Pancreas (tissue), 10 donors: Measurements from ENCODE around the gene LMO1. TPM values are rescaled to one million over a fixed set of nuclear protein-coding genes. Genes with fewer than 3 reads are reported as not detected.

Source experiments
- ATAC-seq, 4 donors: fragments of 200-7000 bp; cut with Tn5 transposase; one replicate each; pipeline versions ENCODE4 v1.8.0 to v1.9.1; 2020; ENCODE audit warnings: mild to moderate bottlenecking in 4 of 4, moderate library complexity in 4 of 4
- DNase-seq, 6 donors: peaks; one replicate each; pipeline ENCODE4 v3.0.0-alpha.2; 2020
- FAIRE-seq: peaks from 2 replicates; lab custom pipeline; 2012; peaks lifted over from hg19 to GRCh38; lab: Jason Lieb, UNC
- H3K27ac ChIP-seq, 4 donors: fragments of 200-600 bp; sonication (generic); 1 replicate in 3 of 4; 2 replicates in 1 of 4; pipeline versions ENCODE4 v1.5.0 to v1.8.0; 2020
- H3K27me3 ChIP-seq, 4 donors: fragments of 200-600 bp; one replicate each; pipeline ENCODE4 v1.8.0; 2021
- H3K36me3 ChIP-seq, 3 donors: fragments of 200-600 bp; sonication (generic) in 1 of 3; one replicate each; pipeline versions ENCODE4 v1.5.0 to v1.8.0; 2020 to 2021
- H3K4me1 ChIP-seq, 3 donors: fragments of 200-600 bp; one replicate each; pipeline ENCODE4 v1.8.0; 2021
- H3K4me3 ChIP-seq, 4 donors: fragments of 200-600 bp; sonication (generic) in 2 of 4; one replicate each; pipeline versions ENCODE4 v1.5.0 to v1.8.0; 2020 to 2021
- H3K9me3 ChIP-seq, 4 donors: fragments of 200-600 bp; one replicate each; pipeline ENCODE4 v1.8.0; 2021
- whole genome bisulfite sequencing, 2 donors: extraction: QIAGEN DNeasy Blood & Tissue Kit; methylation state at CpG; one replicate each; pipeline ENCODE4 v1.1.7; 2013; 5-methylcytosine and 5-hydroxymethylcytosine counted together
- intact Hi-C, 3 donors: fragments of 100-400 bp; cut with DNase I; formaldehyde crosslinking; loops; one replicate each; pipeline versions ENCODE4 v1.11.1 to v1.14.2; 2022
- polyA plus RNA-seq, 2 donors: library from polyadenylated mRNA; stranded (reverse); fragments of 200-250 nt; gene quantifications; one replicate each; pipeline ENCODE4 v1.2.3, GENCODE V29; 2013
- total RNA-seq, 6 donors: library from RNA; stranded (reverse); fragmentation: NEBNext Ultra II Directional in 4 of 6; extraction: Animal tissue kit (Norgen Biotek cat#: 25700) in 4 of 6; gene quantifications; one replicate each; pipeline versions ENCODE4 v1.2.1 to v1.2.4, GENCODE V29; 2021 to 2023
- TF ChIP-seq, protein P1 (sequence below), 4 donors: fragments of 200-600 bp; sonication (generic) in 3 of 4; IDR thresholded peaks; one replicate each; pipeline versions ENCODE4 v1.5.0 to v1.8.0; 2021; ENCODE audit warnings: antibody characterized with exemption in 4 of 4
- donor health status: healthy with polysubstance abuse.
- donor health status: DM: no; HTN: no; CAD: no; lungs with moderate emphysema.
- donor health status: DM: no; HTN: no; CAD: no.
- donor health status: control.
- donor health status: control.
- donor health status: Bipolar disorder and iron deficiency.
- donor health status: DM: yes; HTN: yes; CAD: no.
- donor health status: DM: no; HTN: no; CAD: no.
- donor health status: DM: no; HTN: no; CAD: no.
- donor health status: DM: yes; HTN: yes; CAD: no.

Gene LMO1
- total and polyA plus RNA-seq, 8 donors, result 0.14 to 6.8 (median 0.61) TPM

DNA sequence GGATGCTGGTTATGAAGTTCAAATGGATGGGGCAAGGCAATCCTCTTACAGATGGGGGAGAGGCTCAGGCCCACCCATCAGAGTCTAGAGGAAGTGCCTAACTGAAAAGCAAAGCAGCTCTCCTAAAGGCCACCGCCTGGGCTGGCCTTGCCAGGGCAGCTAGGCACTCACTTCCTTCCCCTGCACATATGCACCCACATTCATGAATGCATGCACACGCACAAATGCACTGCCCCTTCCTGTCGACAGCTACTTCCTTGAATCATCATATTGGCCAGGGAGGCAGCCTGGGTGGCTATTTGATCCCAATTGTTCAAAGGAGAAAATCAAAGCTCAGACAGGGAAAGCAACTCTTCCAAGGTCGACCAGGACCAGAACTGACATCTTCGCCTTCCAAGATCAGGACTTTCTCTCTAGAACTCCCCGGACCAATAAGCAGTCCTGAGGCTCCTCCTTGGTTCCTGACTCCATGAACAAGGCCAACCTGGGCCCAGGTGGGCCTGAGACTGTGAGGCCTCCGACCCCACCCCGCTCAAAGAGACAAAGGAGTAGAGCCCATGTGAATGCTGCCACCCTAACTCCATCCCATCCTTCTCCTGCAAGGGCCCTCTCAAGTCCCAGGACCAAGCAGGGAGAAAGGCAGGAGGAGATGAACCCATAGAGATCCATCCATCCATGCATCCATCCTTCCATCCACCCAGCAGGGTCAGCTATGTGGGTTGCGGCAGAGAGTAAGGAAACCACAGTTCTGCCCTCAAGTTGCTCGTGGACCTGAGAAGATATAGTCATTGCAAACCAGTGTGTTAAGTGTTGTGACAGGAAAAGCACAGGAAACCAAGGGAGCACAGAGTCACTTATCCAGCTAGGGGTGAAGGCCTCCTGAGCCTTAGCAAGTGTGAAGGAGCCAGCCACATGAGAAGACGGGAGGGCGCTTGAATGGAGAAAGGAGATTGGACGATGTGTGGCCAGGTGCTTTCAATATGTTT, 35.4 kb upstream of the LMO1 start:
- Histone ChIP-seq H3K27me3 (no peaks in the 10 kb centered on the region), H3K4me3 (no peak overlapping the region), H3K36me3 (no peaks in the 10 kb centered on the region), H3K9me3 (no peaks in the 10 kb centered on the region), H3K4me1 (no peaks in the 10 kb centered on the region), H3K27ac (no peak overlapping the region)
- intact Hi-C loops, result no loop called here
- TF ChIP-seq, protein P1, sequence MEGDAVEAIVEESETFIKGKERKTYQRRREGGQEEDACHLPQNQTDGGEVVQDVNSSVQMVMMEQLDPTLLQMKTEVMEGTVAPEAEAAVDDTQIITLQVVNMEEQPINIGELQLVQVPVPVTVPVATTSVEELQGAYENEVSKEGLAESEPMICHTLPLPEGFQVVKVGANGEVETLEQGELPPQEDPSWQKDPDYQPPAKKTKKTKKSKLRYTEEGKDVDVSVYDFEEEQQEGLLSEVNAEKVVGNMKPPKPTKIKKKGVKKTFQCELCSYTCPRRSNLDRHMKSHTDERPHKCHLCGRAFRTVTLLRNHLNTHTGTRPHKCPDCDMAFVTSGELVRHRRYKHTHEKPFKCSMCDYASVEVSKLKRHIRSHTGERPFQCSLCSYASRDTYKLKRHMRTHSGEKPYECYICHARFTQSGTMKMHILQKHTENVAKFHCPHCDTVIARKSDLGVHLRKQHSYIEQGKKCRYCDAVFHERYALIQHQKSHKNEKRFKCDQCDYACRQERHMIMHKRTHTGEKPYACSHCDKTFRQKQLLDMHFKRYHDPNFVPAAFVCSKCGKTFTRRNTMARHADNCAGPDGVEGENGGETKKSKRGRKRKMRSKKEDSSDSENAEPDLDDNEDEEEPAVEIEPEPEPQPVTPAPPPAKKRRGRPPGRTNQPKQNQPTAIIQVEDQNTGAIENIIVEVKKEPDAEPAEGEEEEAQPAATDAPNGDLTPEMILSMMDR (IDR thresholded peaks at IDR 0.05), result no peak
- peak in 1 of 6 donors; percentile 22 for DNase-seq
- ATAC-seq, result no peak
- no peak for FAIRE-seq
- WGBS, 2 donors, result 81 to 87% methylated on average over 13 of the region's 13 CpGs

- Histone ChIP-seq H3K27me3 (no peaks in the 10 kb centered on the region), H3K4me3 (no peak overlapping the region), H3K4me1 (no peaks in the 10 kb centered on the region), H3K27ac (no peak overlapping the region), H3K36me3 (no peaks in the 10 kb centered on the region), H3K9me3 (no peaks in the 10 kb centered on the region)
- ATAC-seq (no peak), FAIRE-seq (no peak), DNase-seq (peak in 1 of 6 donors; percentile 14)
- TF ChIP-seq, protein P1 (IDR thresholded peaks at IDR 0.05), result no peak
- intact Hi-C loops, result no loop called here
- WGBS, 2 donors, result 85 to 99% methylated on average over 5 of the region's 5 CpGs
These were observed 34.2 kb upstream of the LMO1 start for GRCh38 chr11:8297781-8298440.

DNA sequence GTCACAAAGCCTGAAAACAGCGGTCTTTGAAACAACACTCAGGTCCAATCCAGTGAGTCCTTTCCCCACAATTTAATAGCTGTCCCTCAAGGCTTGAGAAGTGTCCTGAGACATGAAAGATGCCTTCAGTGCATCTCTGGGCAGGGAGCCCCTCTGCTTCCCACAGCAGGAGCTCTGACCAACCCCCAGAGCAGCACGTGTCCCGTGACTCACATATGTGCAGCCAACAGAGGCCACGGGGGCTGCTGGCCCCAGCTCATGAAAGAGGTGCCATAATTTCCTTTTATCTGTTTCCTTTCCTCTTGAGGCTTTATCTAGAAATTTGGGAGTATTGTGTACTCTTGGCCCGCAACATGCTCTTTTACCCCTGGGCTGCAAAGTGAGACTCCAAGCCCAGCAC, 33.2 kb upstream of the LMO1 start:
- no peaks in the 10 kb centered on the region for H3K4me1 ChIP-seq
- H3K27me3 ChIP-seq, result no peaks in the 10 kb centered on the region
- TF ChIP-seq, protein P1 (IDR thresholded peaks at IDR 0.05), result no peak
- ATAC-seq, result no peak
- DNase-seq, result peak in 1 of 6 donors; percentile 14
- WGBS, 2 donors, result 86 to 87% methylated on average over 5 of the region's 5 CpGs
- no peaks in the 10 kb centered on the region for H3K9me3 ChIP-seq
- H3K36me3 ChIP-seq, result no peaks in the 10 kb centered on the region
- H3K27ac ChIP-seq, result no peak overlapping the region
- no peak overlapping the region for H3K4me3 ChIP-seq
- intact Hi-C loops, result no loop called here
- no peak for FAIRE-seq

GRCh38 chr11:8296038-8296649, 32.5 kb upstream of the LMO1 start:
- Histone ChIP-seq H3K27me3 (no peaks in the 10 kb centered on the region), H3K36me3 (no peaks in the 10 kb centered on the region), H3K9me3 (no peaks in the 10 kb centered on the region), H3K4me3 (no peak overlapping the region), H3K27ac (no peak overlapping the region), H3K4me1 (no peaks in the 10 kb centered on the region)
- ATAC-seq (no peak), FAIRE-seq (no peak), DNase-seq (no peak)
- TF ChIP-seq, protein P1 (IDR thresholded peaks at IDR 0.05), result no peak
- intact Hi-C loops, result no loop called here
- 66 to 78% methylated on average over 5 of the region's 5 CpGs for WGBS, 2 donors
